IPS-15b (cell line): ENCODE results near the gene ASB10.

Source experiments
- H3K27me3 ChIP-seq: one replicate; pipeline ENCODE4 v1.6.1; 2013; ENCODE audit warnings: low read length; ENCODE audit not compliant: control insufficient read depth, insufficient read depth
- H3K36me3 ChIP-seq: one replicate; pipeline ENCODE4 v1.6.1; 2013; ENCODE audit warnings: low read length; ENCODE audit not compliant: control insufficient read depth, insufficient read depth
- H3K4me1 ChIP-seq: one replicate; pipeline ENCODE4 v1.6.1; 2013; ENCODE audit warnings: mild to moderate bottlenecking, low read length; ENCODE audit not compliant: control insufficient read depth, insufficient read depth
- H3K4me3 ChIP-seq: one replicate; pipeline ENCODE4 v1.5.1; 2013; ENCODE audit warnings: low read depth, low read length
- H3K9ac ChIP-seq: one replicate; pipeline ENCODE4 v1.6.1; 2013; ENCODE audit warnings: low read depth, mild to moderate bottlenecking, low read length
- H3K9me3 ChIP-seq: one replicate; pipeline ENCODE4 v1.6.1; 2013; ENCODE audit warnings: mild to moderate bottlenecking, low read length; ENCODE audit not compliant: control insufficient read depth, insufficient read depth

ASB10 gene

DNA sequence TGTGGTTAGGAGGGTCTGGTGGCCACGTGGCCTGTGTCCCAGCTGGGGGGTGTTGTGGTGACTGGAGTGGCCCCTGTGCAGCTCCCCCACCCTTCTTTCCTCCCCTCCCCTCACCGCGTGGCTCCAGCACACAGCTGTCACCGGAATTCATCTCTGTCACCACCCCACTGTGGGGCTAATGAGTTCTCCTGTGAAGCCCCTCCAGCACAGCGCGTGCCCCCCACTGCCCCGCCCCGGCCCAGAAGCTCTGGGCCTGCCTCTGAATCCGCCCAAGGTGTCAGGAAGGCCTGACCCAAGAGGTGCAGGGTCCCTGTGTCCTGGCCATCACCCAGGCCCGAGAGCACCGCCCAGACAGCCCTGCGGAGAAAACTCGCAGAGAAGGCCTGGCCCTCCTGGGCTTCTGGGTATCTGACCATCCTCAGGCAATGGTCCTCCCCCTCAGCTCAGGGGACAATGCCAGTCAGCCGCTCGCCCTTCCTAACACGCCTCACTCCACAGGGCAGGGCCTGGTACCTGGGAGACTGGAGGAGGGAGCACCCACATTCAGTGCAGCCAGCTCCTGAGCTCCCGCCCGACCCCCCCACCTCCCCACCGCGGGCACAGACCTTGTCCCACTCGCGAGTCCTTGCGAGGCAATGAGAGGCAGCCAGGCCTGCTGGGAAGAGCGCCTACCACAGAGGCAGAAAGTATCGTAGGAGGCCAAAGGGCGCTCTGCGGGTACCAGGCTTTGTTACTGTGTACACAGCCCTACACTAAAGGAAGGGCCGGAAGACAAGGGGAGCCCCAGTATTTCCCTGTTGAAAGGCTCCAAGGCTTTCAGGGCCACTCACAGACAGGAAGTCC, 57.7 kb downstream of the ASB10 start:
- Histone ChIP-seq H3K36me3 (peaks cover 14% of the 10 kb centered on the region), H3K4me3 (no peak overlapping the region), H3K9me3 (no peaks in the 10 kb centered on the region), H3K27me3 (peaks cover 20% of the 10 kb centered on the region), H3K9ac (no peak overlapping the region), H3K4me1 (peaks cover 5% of the 10 kb centered on the region)

DNA sequence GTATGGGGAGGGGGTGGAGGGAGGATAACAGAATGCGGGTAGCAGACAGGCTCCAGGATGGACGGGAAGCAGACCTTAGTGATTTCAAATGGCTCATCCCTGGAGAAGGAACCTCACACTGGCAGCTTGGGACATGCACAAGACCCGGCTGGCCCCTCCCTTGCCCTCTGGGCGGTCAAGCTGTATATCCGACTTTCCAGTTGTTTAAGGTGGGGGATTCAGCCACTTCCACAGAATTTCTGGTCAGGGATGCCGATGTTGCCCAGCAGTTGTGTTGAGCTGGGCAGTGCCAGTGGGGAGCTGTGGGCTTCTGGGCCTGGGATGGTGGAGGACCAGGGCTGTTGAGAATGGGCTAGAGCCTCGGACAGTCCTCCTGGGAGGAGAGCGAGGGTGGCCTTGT, 58.3 kb downstream of the ASB10 start:
- peaks cover 14% of the 10 kb centered on the region for H3K36me3 ChIP-seq
- peaks cover 24% of the 10 kb centered on the region for H3K27me3 ChIP-seq
- H3K4me1 ChIP-seq = peaks cover 5% of the 10 kb centered on the region
- H3K9me3 ChIP-seq = no peaks in the 10 kb centered on the region
- no peak overlapping the region for H3K4me3 ChIP-seq
- H3K9ac ChIP-seq = no peak overlapping the region

GRCh38 chr7:151128144-151128543, 58.9 kb downstream of the ASB10 start:
- H3K36me3 ChIP-seq = peaks cover 14% of the 10 kb centered on the region
- peaks cover 24% of the 10 kb centered on the region for H3K27me3 ChIP-seq
- H3K9me3 ChIP-seq = no peaks in the 10 kb centered on the region
- H3K4me1 ChIP-seq = peaks cover 5% of the 10 kb centered on the region
- no peak overlapping the region for H3K9ac ChIP-seq
- no peak overlapping the region for H3K4me3 ChIP-seq

DNA sequence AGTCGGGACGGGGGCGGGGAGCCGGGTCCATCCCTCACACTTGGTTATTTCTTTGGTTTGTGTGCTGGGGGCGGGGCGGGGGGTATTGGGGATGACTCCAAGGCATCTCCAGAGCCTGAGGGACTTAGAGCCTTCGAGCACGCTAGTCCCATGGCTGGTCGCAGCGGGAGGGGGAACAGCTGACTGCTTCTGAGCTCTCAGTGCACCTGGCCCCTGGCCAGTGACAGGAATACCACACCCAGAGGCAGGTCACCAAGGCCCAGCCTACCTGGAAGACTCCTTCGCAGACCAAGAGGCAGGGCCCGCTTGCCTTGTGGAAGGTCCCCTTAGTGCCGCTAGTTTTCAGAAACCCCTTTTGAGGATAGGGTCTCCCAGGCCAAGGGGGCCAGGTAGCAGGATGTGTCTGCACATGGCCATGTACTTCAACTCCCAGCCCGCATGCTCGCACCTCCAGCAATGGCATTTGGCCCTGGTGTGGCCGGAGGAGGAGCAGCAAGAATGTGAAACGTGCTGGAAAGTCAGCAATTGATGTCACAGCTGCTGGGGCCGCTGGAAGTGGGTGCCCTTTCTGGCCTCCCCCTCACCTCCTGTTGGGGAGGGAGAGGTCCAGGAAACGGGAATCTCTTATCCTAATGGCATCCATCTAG, 60.4 kb downstream of the ASB10 start:
- Histone ChIP-seq H3K27me3 (peaks cover 24% of the 10 kb centered on the region), H3K4me1 (peaks cover 5% of the 10 kb centered on the region), H3K36me3 (peaks cover 14% of the 10 kb centered on the region), H3K9me3 (no peaks in the 10 kb centered on the region), H3K9ac (no peak overlapping the region), H3K4me3 (no peak overlapping the region)

- peaks cover 12% of the 10 kb centered on the region for H3K36me3 ChIP-seq
- peaks cover 5% of the 10 kb centered on the region for H3K4me1 ChIP-seq
- H3K9me3 ChIP-seq = no peaks in the 10 kb centered on the region
- H3K27me3 ChIP-seq = peaks cover 24% of the 10 kb centered on the region
- H3K4me3 ChIP-seq = peak overlapping the region; percentile 62
- H3K9ac ChIP-seq = no peak overlapping the region
Measured at GRCh38 chr7:151125846-151126481, 61.1 kb downstream of the ASB10 start.
